CD14-positive monocyte (primary cell): ENCODE results near the gene EIF3C. TPM values are rescaled to one million over a fixed set of nuclear protein-coding genes. Genes with fewer than 3 reads are reported as not detected.
"Not testable (repeated sequence)": the region's sequence is repeated elsewhere in the genome, so short reads cannot be mapped to it uniquely, and the experiment has no call there.

ENCODE experiments used
- DNase-seq, 3 donors: peaks; one replicate each; pipeline ENCODE4 v3.0.0-alpha.2; 2011 to 2022
- H2AFZ ChIP-seq: 2 replicates; pipeline ENCODE4 v1.6.0; 2012; ENCODE audit warnings: mild to moderate bottlenecking, low read depth, low read length, inconsistent platforms; ENCODE audit not compliant: insufficient read depth, poor library complexity, severe bottlenecking
- H3K27ac ChIP-seq, 2 donors: 1 replicate in 1 of 2; 2 replicates in 1 of 2; pipeline ENCODE4 v1.5.1; 2012 to 2013; ENCODE audit warnings: low read length in 2 of 2, control low read depth in 1 of 2, inconsistent platforms in 1 of 2, low read depth in 1 of 2, mild to moderate bottlenecking in 1 of 2
- H3K27me3 ChIP-seq, 2 donors: one replicate each; pipeline versions ENCODE4 v1.6.0 to v1.6.1; 2011 to 2013; ENCODE audit warnings: low read length in 2 of 2; ENCODE audit not compliant: control insufficient read depth in 2 of 2, insufficient read depth in 2 of 2
- H3K36me3 ChIP-seq, 2 donors: replicated peaks in 1 of 2; 1 replicate in 1 of 2; 2 replicates in 1 of 2; pipeline versions ENCODE4 v1.5.1 to v1.6.1; 2012 to 2013; ENCODE audit warnings: low read length in 2 of 2, control low read depth in 1 of 2, inconsistent platforms in 1 of 2, mild to moderate bottlenecking in 1 of 2; ENCODE audit not compliant: insufficient read depth in 2 of 2, control insufficient read depth in 1 of 2
- H3K4me1 ChIP-seq, 2 donors: 1 replicate in 1 of 2; 2 replicates in 1 of 2; pipeline versions ENCODE4 v1.5.1 to v1.6.1; 2012 to 2013; ENCODE audit warnings: low read length in 2 of 2, control low read depth in 1 of 2, inconsistent platforms in 1 of 2, mild to moderate bottlenecking in 1 of 2, moderate library complexity in 1 of 2; ENCODE audit not compliant: insufficient read depth in 2 of 2, control insufficient read depth in 1 of 2
- H3K4me2 ChIP-seq: replicated peaks from 2 replicates; pipeline ENCODE3; 2012; ENCODE audit warnings: low read length, moderate library complexity, mild to moderate bottlenecking; ENCODE audit not compliant: poor library complexity, severe bottlenecking; ENCODE audit errors: extremely low read depth
- H3K4me3 ChIP-seq, 3 experiments: fragments of 200-600 bp in 1 of 3; sonication (generic) in 1 of 3; replicated peaks in 1 of 3; 1 replicate in 2 of 3; 2 replicates in 1 of 3; pipeline ENCODE4 v1.5.1; 2011 to 2013; ENCODE audit warnings: low read length in 3 of 3, mild to moderate bottlenecking in 3 of 3, control low read depth in 2 of 3, low read depth in 2 of 3, inconsistent platforms in 1 of 3, moderate library complexity in 1 of 3
- H3K79me2 ChIP-seq: 2 replicates; pipeline ENCODE4 v1.6.0; 2012; ENCODE audit warnings: mild to moderate bottlenecking, control low read depth, inconsistent platforms, low read length, moderate library complexity; ENCODE audit not compliant: insufficient read depth
- H3K9ac ChIP-seq: 2 replicates; pipeline ENCODE4 v1.6.0; 2017; ENCODE audit warnings: low read length, mild to moderate bottlenecking; ENCODE audit not compliant: insufficient read depth, poor library complexity, severe bottlenecking
- H3K9me3 ChIP-seq, 2 donors: replicated peaks in 1 of 2; 1 replicate in 1 of 2; 2 replicates in 1 of 2; pipeline versions ENCODE4 v1.5.1 to v1.6.1; 2012 to 2013; ENCODE audit warnings: low read length in 2 of 2, control low read depth in 1 of 2; ENCODE audit not compliant: control insufficient read depth in 1 of 2, insufficient read depth in 1 of 2
- H4K20me1 ChIP-seq: 2 replicates; pipeline ENCODE4 v1.6.0; 2012; ENCODE audit warnings: mild to moderate bottlenecking, low read length, control low read depth, moderate library complexity; ENCODE audit not compliant: insufficient read depth
- H3K27ac Mint-ChIP-seq, 7 donors: one replicate each; pipeline ENCODE4 v1.8.0; 2020; ENCODE audit warnings: mild to moderate bottlenecking in 7 of 7, mixed read lengths in 7 of 7, moderate library complexity in 6 of 7, inconsistent platforms in 2 of 7
- H3K27me3 Mint-ChIP-seq, 3 donors: one replicate each; pipeline ENCODE4 v1.8.0; 2021 to 2022; ENCODE audit warnings: low read depth in 3 of 3, mild to moderate bottlenecking in 3 of 3, mixed read lengths in 3 of 3, moderate library complexity in 3 of 3, inconsistent platforms in 1 of 3
- H3K36me3 Mint-ChIP-seq, 2 donors: one replicate each; pipeline ENCODE4 v1.8.0; 2020; ENCODE audit warnings: mixed read lengths in 2 of 2, inconsistent platforms in 1 of 2, mild to moderate bottlenecking in 1 of 2
- H3K4me1 Mint-ChIP-seq: one replicate; pipeline ENCODE4 v1.8.0; 2020; ENCODE audit warnings: mild to moderate bottlenecking, mixed read lengths
- H3K4me3 Mint-ChIP-seq, 2 donors: one replicate each; pipeline ENCODE4 v1.8.0; 2020; ENCODE audit warnings: mild to moderate bottlenecking in 2 of 2, mixed read lengths in 2 of 2, moderate library complexity in 1 of 2
- H3K9me3 Mint-ChIP-seq, 7 donors: one replicate each; pipeline ENCODE4 v1.8.0; 2020 to 2022; ENCODE audit warnings: mixed read lengths in 7 of 7, mild to moderate bottlenecking in 6 of 7, moderate library complexity in 6 of 7, inconsistent platforms in 2 of 7
- WGBS: methylation state at CpG from one replicate; pipeline ENCODE4 v1.1.5; 2013; ENCODE audit warnings: missing lambda C conversion rate; ENCODE audit not compliant: insufficient coverage; 5-methylcytosine and 5-hydroxymethylcytosine counted together
- intact Hi-C, 2 donors: fragments of 100-400 bp; cut with micrococcal nuclease; formaldehyde crosslinking; loops; one replicate each; pipeline versions ENCODE4 v1.15.0 to v1.15.1; 2023
- polyA plus RNA-seq, 3 donors: library from polyadenylated mRNA; depleted of rRNA in 1 of 3; unstranded in 2 of 3; stranded (reverse) in 1 of 3; fragments of 300-500 nt in 2 of 3; fragments of >200 nt in 1 of 3; fragmentation: Illumina TruSeq in 2 of 3; gene quantifications; 1 replicate in 2 of 3; 2 replicates in 1 of 3; pipeline ENCODE4 v1.2.3, GENCODE V29; 2012 to 2021

EIF3C gene
- polyA plus RNA-seq, 3 donors: 120 to 187 (median 170) TPM

DNA sequence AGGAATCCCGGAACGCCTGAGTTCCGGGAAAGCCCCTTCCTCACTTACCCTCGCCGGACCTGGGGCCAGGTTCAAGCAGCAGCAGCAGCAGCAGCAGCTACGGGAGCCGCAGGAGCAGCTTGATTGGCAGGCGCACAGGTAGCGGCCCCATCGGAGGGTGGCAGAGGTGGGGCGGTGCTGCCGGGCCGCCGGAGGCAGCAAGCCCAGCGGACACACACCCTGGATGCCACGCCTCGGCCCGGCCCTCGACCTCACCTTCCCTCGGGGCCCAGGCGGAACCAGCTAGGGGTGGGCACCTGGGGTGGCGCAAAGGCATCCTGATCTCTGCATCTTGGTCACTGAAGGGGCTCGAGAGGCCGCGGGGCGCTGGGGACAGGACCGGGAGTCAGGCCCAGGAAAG lies 29.4 kb downstream of the EIF3C start:
- H4K20me1 ChIP-seq, H3K79me2 ChIP-seq, H3K4me3 Mint-ChIP-seq, H3K4me2 ChIP-seq, H3K9ac ChIP-seq, H3K27ac ChIP-seq, H3K4me3 ChIP-seq, H3K36me3 ChIP-seq, H2AFZ ChIP-seq, DNase-seq, H3K9me3 ChIP-seq, H3K27me3 ChIP-seq, H3K27ac Mint-ChIP-seq, H3K9me3 Mint-ChIP-seq, H3K4me1 ChIP-seq, H3K36me3 Mint-ChIP-seq, intact Hi-C loops, H3K4me1 Mint-ChIP-seq: not testable (repeated sequence)
- peaks cover 0 to 14% (median 8%) of the 10 kb centered on the region in 3 donors for H3K27me3 Mint-ChIP-seq
- WGBS: no CpG with 5 or more reads among the region's 27 CpGs

DNA sequence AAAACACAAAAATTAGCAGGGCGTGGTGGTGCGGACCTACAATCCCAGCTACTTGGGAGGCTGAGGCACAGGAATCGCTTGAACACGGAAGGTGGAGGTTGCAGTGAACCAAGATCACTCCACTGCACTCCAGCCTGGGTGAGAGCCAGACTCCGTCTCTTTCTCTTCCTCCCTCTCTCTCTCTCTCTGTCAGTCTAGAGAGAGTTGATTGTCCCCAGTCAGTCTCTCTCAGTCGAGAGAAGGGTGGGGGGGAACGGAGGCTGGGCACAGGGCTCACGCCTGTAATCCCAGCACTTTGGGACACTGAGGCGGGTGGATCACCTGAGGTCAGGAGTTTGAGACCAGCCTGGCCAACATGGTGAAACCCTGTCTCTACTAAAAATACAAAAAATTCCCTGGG lies 30.0 kb downstream of the EIF3C start:
- DNase-seq: not testable (repeated sequence)

DNA sequence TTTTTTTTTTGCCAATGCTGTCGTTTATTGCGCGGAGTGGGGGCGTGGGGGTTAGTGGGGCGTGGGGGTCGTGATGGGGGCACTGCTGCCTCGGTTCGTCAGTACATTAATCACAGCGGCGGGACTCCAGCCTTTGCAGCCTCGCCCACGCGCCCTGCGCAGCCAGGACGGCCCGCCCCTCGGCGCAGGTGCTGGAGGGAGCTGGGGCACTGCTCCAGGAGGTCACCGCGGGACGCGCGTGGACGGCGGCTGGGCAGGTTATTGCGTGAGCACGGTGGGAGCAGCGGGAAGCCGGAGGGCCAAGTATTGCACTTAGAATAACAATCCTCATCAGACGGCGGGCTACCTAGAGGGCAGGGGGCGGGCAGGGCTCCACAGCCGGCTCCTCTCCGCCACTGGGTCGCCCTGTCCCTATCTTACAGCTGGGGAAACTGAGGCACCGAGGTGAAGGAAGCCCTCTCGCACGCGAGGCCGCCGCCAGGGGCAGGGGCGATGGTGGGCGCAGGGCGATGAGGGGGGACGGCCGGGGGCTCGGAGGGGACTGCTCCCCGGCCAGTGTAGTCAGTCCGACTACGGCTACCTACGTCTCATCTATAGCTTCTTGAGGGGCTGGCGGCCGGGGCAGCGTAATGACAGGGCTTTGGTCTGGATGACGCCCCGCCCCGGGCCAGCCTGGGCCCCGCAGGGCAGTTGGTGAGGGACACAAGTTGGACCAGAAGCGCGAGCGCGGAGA lies 35.5 kb downstream of the EIF3C start:
- H3K9me3 ChIP-seq, H3K9ac ChIP-seq, H3K79me2 ChIP-seq, H3K4me3 Mint-ChIP-seq, H3K4me1 Mint-ChIP-seq, H3K36me3 ChIP-seq, DNase-seq, H2AFZ ChIP-seq, H3K27ac Mint-ChIP-seq, H3K27ac ChIP-seq, H3K27me3 ChIP-seq, intact Hi-C loops, H3K4me1 ChIP-seq, H4K20me1 ChIP-seq, H3K4me3 ChIP-seq, H3K27me3 Mint-ChIP-seq, H3K36me3 Mint-ChIP-seq, H3K4me2 ChIP-seq, H3K9me3 Mint-ChIP-seq: not testable (repeated sequence)
- 76% methylated on average over 4 of the region's 62 CpGs for WGBS

More for the DNA sequence above, 30.0 kb downstream of the EIF3C start:
- H3K4me1 Mint-ChIP-seq, intact Hi-C loops, H3K4me3 ChIP-seq, H3K79me2 ChIP-seq, H3K27ac ChIP-seq, H3K36me3 Mint-ChIP-seq, H3K4me1 ChIP-seq, H3K27me3 ChIP-seq, H2AFZ ChIP-seq, H3K9me3 ChIP-seq, H3K9ac ChIP-seq, H4K20me1 ChIP-seq, H3K9me3 Mint-ChIP-seq, H3K4me2 ChIP-seq, H3K4me3 Mint-ChIP-seq, H3K36me3 ChIP-seq: not testable (repeated sequence)
- Mint-ChIP-seq H3K27ac (peak overlapping the region in 1 of 7 donors; percentile 36), H3K27me3 (peaks cover 0 to 14% (median 8%) of the 10 kb centered on the region in 3 donors)
- WGBS: no CpG with 5 or more reads among the region's 9 CpGs

DNA sequence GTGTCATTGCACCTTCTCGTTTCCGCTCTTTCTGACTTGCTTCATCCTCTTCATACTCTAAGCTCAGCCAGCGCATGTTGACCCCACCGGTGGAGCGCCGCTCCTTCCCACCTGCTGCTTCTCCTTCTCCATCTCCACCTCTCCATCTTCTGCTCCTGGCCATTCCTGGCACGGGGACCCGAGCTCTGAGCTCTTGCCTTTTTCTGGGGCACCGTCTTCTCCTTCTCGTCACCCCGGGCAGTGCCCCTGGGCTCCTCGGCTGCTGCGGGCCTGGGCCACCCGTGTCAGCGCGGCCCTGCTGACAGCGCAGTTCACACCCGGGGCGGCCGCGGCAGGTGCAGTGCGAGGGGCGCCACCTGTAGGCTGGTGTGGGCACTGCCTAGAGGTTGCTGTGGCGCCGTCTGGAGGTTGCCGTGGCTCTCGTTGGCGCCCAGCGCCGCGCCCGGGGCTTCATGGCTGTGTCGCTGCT lies 38.8 kb downstream of the EIF3C start:
- H3K9ac ChIP-seq, H3K9me3 Mint-ChIP-seq, H3K4me3 ChIP-seq, H3K4me1 Mint-ChIP-seq, H2AFZ ChIP-seq, H3K4me1 ChIP-seq, H3K79me2 ChIP-seq, H3K4me3 Mint-ChIP-seq, H4K20me1 ChIP-seq, H3K27ac Mint-ChIP-seq, H3K27me3 Mint-ChIP-seq, H3K36me3 ChIP-seq, H3K9me3 ChIP-seq, H3K4me2 ChIP-seq, H3K27me3 ChIP-seq, H3K27ac ChIP-seq, intact Hi-C loops, H3K36me3 Mint-ChIP-seq, DNase-seq: not testable (repeated sequence)
- WGBS: 34% methylated on average over 6 of the region's 33 CpGs
